Activated CD4-positive, alpha-beta T cell treated with anti-CD3 and anti-CD28 coated beads for 36 hours (primary cell): ENCODE measurements around the gene TGFB3. TPM values are rescaled to one million over a fixed set of nuclear protein-coding genes. Genes with fewer than 3 reads are reported as not detected.

Source experiments
- ATAC-seq: fragments of 200-7000 bp; cut with Tn5 transposase; one replicate; pipeline ENCODE4 v1.10.0; 2021; ENCODE audit warnings: mild to moderate bottlenecking, moderate library complexity
- CTCF ChIA-PET: fragments of 350-600 bp; sonication (Branson Sonifier 250); formaldehyde crosslinking; loops from one replicate; lab custom pipeline; 2021; ENCODE audit warnings: antibody characterized with exemption; lab: Charles Lee
- POLR2A ChIA-PET: fragments of 350-600 bp; sonication (Branson Sonifier 250); formaldehyde crosslinking; loops from one replicate; lab custom pipeline; 2021; ENCODE audit warnings: antibody characterized with exemption, inconsistent platforms; lab: Charles Lee
- DNase-seq: peaks from one replicate; pipeline ENCODE4 v3.0.0-alpha.2; 2020
- H3K27ac Mint-ChIP-seq: one replicate; pipeline ENCODE4 v1.8.0; 2021; ENCODE audit warnings: mixed read lengths
- H3K27me3 Mint-ChIP-seq: one replicate; pipeline ENCODE4 v1.8.0; 2021; ENCODE audit warnings: mixed read lengths
- H3K36me3 Mint-ChIP-seq: one replicate; pipeline ENCODE4 v1.8.0; 2021; ENCODE audit warnings: low read depth, mixed read lengths
- H3K4me1 Mint-ChIP-seq: one replicate; pipeline ENCODE4 v1.8.0; 2021; ENCODE audit warnings: mixed read lengths
- H3K4me3 Mint-ChIP-seq: one replicate; pipeline ENCODE4 v1.8.0; 2021; ENCODE audit warnings: mild to moderate bottlenecking, moderate library complexity, mixed read lengths
- H3K9me3 Mint-ChIP-seq: one replicate; pipeline ENCODE4 v1.8.0; 2021; ENCODE audit warnings: low read depth, mixed read lengths
- intact Hi-C, 2 experiments: fragments of 100-400 bp; cut with DNase I in 1 of 2; cut with micrococcal nuclease in 1 of 2; formaldehyde crosslinking; loops; one replicate each; pipeline versions ENCODE4 v1.14.2 to v1.15.1; 2022 to 2024; cut with DNase I, micrococcal nuclease
- total RNA-seq, 2 experiments: library from RNA; stranded (reverse); gene quantifications; one replicate each; pipeline ENCODE4 v1.2.3, GENCODE V29; 2021

Gene TGFB3
- total RNA-seq, 2 experiments from 2014 or later: 4.1 to 4.4 TPM

DNA sequence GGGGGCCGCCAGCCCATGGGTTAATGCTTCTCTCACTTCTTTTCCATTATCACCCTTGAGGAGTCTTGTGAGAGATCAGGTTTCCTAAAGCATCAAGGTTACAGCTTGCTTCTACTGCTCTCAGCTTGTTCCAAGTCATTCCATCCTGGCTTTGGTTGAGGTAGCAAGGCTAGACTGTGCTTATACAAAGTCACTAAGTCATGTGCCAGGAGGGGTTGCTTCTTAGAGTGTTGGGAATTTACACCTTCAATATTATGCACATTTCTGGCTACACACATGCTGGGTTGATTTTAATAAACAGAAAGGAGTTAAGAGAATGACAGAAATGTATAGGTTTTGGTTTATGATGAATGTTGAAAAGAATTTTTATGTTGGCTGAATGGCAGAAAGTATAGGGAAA lies 25.6 kb upstream of the TGFB3 start:
- Mint-ChIP-seq H3K27me3 (no peaks in the 10 kb centered on the region), H3K9me3 (peaks cover 9% of the 10 kb centered on the region), H3K4me3 (no peak overlapping the region), H3K36me3 (peaks cover 42% of the 10 kb centered on the region), H3K4me1 (no peaks in the 10 kb centered on the region), H3K27ac (no peak overlapping the region)
- intact Hi-C loops: no loop called here
- ChIA-PET CTCF (interaction anchor here (0.6 kb wide), 1 partner anchor 904 kb away, joined by 3 read pairs; no protein-coding TSS in a partner anchor), POLR2A (no interaction called here)
- DNase-seq (no peak), ATAC-seq (no peak)

DNA sequence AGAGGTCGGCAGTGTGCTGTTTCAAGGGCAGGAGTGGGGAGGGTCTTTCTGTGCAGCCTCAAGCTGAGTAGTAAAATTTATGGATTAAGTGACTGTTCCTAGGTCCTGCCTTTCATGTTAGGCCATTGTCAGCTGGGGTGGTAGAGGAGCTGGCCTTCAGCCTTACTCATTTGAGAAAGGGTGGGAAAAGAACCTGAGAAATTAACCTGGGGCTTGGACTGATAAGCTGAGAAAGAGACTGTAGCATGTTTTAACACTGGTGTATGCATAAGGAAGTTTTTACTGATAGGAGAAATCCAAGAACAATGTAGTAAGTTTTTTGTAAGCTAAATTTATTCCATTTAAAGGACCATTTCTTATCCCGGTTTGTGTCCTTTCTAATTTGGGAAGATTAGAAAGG lies 24.5 kb upstream of the TGFB3 start:
- ChIA-PET POLR2A (no interaction called here), CTCF (interaction anchor here (0.7 kb wide), 1 partner anchor 444 kb away, joined by 3 read pairs; no protein-coding TSS in a partner anchor)
- Mint-ChIP-seq H3K4me1 (no peaks in the 10 kb centered on the region), H3K27ac (no peak overlapping the region), H3K36me3 (peaks cover 45% of the 10 kb centered on the region), H3K9me3 (peaks cover 12% of the 10 kb centered on the region), H3K27me3 (no peaks in the 10 kb centered on the region), H3K4me3 (no peak overlapping the region)
- no peak for DNase-seq
- ATAC-seq: no peak
- intact Hi-C loops: no loop called here

DNA sequence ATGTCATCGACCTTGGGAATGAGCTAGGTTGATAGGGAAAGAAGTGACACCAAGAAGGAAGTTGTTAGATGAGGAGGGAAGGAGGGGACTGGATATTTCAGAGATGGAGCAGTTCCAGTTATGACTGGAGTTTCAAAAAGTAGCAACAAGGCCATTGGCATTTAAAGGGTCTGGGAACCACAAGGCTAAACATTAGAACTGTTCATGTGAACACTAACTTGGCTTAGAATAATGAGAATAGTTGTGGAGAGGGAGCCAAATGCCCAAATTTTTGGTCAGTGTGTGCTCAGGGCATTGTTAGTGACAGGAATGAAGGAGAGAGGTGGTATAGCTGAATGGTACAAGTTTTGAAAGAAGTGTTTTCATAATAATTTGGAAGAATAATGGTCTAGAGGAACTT lies 20.6 kb upstream of the TGFB3 start:
- ATAC-seq (no peak), DNase-seq (no peak)
- no peak overlapping the region for H3K4me3 Mint-ChIP-seq
- ChIA-PET CTCF (interaction anchor here (1.0 kb wide), 1 partner anchor 18 kb away, joined by 3 read pairs; no protein-coding TSS in a partner anchor), POLR2A (no interaction called here)
- H3K4me1 Mint-ChIP-seq: no peaks in the 10 kb centered on the region
- peaks cover 56% of the 10 kb centered on the region for H3K36me3 Mint-ChIP-seq
- intact Hi-C loops: no loop called here
- no peak overlapping the region for H3K27ac Mint-ChIP-seq
- H3K27me3 Mint-ChIP-seq: no peaks in the 10 kb centered on the region
- H3K9me3 Mint-ChIP-seq: peaks cover 12% of the 10 kb centered on the region

DNA sequence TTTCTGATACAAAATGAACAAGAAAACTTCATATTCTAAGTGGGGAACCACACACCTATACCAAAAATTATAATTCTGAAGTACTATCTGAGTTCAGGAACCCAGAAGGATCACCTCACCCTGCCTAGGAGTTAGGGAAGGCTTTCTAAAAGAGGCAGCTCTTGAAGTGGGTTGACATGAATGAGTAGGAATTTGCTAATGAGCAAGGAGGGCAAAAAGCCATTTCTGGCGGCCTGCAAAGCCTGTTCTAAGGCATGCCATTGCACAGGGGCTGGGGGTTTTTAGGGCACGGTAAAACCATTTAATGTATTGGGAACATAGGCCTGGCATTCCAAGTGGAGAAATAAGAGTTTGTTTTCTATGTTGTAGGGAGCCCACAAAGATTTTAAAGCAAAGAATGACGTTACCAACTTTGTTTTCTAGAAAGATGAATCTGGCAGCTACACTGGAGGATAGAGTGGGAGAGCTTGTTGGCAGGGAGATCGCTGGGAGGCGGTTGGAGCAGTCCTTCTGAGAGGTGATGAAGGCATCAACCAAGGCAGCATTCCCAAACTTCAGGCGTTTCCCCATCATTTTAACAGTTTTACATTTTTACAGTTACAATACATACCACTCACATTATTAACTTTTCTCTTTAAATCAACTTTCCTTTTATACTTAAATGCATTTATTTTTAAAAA lies 17.9 kb upstream of the TGFB3 start:
- no peak overlapping the region for H3K4me3 Mint-ChIP-seq
- peaks cover 46% of the 10 kb centered on the region for H3K36me3 Mint-ChIP-seq
- H3K4me1 Mint-ChIP-seq: no peaks in the 10 kb centered on the region
- CTCF ChIA-PET: no interaction called here
- no peak overlapping the region for H3K27ac Mint-ChIP-seq
- no peaks in the 10 kb centered on the region for H3K27me3 Mint-ChIP-seq
- H3K9me3 Mint-ChIP-seq: peaks cover 7% of the 10 kb centered on the region
- DNase-seq (no peak), ATAC-seq (no peak)
- POLR2A ChIA-PET: no interaction called here
- intact Hi-C loops: no loop called here

- ChIA-PET CTCF (no interaction called here), POLR2A (no interaction called here)
- DNase-seq (no peak), ATAC-seq (no peak)
- Mint-ChIP-seq H3K4me1 (peaks cover 3% of the 10 kb centered on the region), H3K9me3 (no peaks in the 10 kb centered on the region), H3K4me3 (no peak overlapping the region), H3K36me3 (peaks cover 33% of the 10 kb centered on the region), H3K27me3 (no peaks in the 10 kb centered on the region), H3K27ac (no peak overlapping the region)
- intact Hi-C loops: no loop called here
These were observed 14.7 kb upstream of the TGFB3 start for GRCh38 chr14:75996488-75996887.

GRCh38 chr14:75995372-75996041 lies 13.7 kb upstream of the TGFB3 start:
- peaks cover 3% of the 10 kb centered on the region for H3K4me1 Mint-ChIP-seq
- H3K36me3 Mint-ChIP-seq: peaks cover 25% of the 10 kb centered on the region
- intact Hi-C loops: no loop called here
- CTCF ChIA-PET: no interaction called here
- H3K27me3 Mint-ChIP-seq: no peaks in the 10 kb centered on the region
- ATAC-seq (no peak), DNase-seq (no peak)
- POLR2A ChIA-PET: no interaction called here
- H3K9me3 Mint-ChIP-seq: no peaks in the 10 kb centered on the region
- no peak overlapping the region for H3K27ac Mint-ChIP-seq
- H3K4me3 Mint-ChIP-seq: no peak overlapping the region

- Mint-ChIP-seq H3K36me3 (peaks cover 18% of the 10 kb centered on the region), H3K27me3 (no peaks in the 10 kb centered on the region), H3K4me3 (no peak overlapping the region), H3K27ac (no peak overlapping the region), H3K4me1 (peaks cover 3% of the 10 kb centered on the region), H3K9me3 (no peaks in the 10 kb centered on the region)
- ATAC-seq (no peak), DNase-seq (no peak)
- intact Hi-C loops: no loop called here
- ChIA-PET POLR2A (interaction anchor here (0.6 kb wide), 1 partner anchor 15 kb away, joined by 4 read pairs; no protein-coding TSS in a partner anchor), CTCF (interaction anchor here (1.2 kb wide), 1 partner anchor 57 kb away, joined by 4 read pairs; no protein-coding TSS in a partner anchor)
These were observed 11.8 kb upstream of the TGFB3 start for GRCh38 chr14:75993567-75994041.

DNA sequence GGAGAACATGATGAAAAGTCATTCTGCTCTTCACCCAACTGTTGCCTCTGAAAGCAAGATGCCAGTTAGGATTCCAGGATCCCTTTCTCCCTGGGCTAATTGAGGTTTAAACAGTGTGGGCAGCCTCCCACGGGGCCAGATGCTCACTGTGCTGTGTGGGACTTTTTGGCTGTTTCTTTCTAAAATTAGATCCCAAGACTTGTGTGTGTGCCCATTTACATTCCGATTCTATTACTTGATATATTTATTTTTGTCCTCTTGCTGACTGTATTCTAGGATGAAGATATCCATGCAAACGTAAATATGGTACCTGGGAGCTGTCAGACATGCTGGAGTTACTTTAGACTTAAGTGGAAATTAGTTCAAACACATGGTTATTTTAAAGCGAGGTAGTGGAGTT lies 10.0 kb upstream of the TGFB3 start:
- Mint-ChIP-seq H3K27me3 (no peaks in the 10 kb centered on the region), H3K4me1 (peaks cover 3% of the 10 kb centered on the region), H3K27ac (no peak overlapping the region), H3K9me3 (no peaks in the 10 kb centered on the region), H3K4me3 (no peak overlapping the region), H3K36me3 (peaks cover 9% of the 10 kb centered on the region)
- intact Hi-C loops: no loop called here
- DNase-seq (no peak), ATAC-seq (no peak)
- CTCF ChIA-PET: no interaction called here
- POLR2A ChIA-PET: no interaction called here

- ChIA-PET POLR2A (no interaction called here), CTCF (no interaction called here)
- ATAC-seq (no peak), DNase-seq (no peak)
- H3K4me3 Mint-ChIP-seq: no peak overlapping the region
- H3K27me3 Mint-ChIP-seq: no peaks in the 10 kb centered on the region
- H3K27ac Mint-ChIP-seq: no peak overlapping the region
- peaks cover 12% of the 10 kb centered on the region for H3K4me1 Mint-ChIP-seq
- intact Hi-C loops: no loop called here
- H3K36me3 Mint-ChIP-seq: peaks cover 6% of the 10 kb centered on the region
- H3K9me3 Mint-ChIP-seq: no peaks in the 10 kb centered on the region
These were observed 8.5 kb upstream of the TGFB3 start for GRCh38 chr14:75990297-75990696.

DNA sequence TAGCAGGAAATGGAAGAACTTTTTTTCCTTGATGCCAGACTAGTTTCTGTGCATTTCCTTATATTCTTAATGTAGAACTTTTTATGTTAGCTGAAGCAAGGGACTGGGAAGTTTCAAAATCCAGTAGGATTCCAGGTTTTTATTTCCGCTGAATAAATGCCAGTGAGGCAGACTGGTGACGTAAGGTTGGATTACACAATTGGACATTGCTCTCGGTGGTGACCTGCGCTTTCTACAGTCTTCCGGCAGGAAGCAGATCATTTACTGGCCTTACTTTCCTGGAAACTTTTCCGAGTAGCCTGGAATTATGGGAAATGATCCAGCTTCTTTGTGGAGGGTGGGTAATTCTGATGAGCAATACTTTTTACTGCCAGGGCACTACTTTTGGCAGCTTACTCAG lies 7.3 kb upstream of the TGFB3 start:
- ATAC-seq (no peak), DNase-seq (no peak)
- ChIA-PET CTCF (interaction anchor here (0.7 kb wide), 2 partner anchors 10 to 412 kb away, joined by 3 read pairs; no protein-coding TSS in a partner anchor), POLR2A (no interaction called here)
- Mint-ChIP-seq H3K4me1 (peaks cover 12% of the 10 kb centered on the region), H3K36me3 (peaks cover 6% of the 10 kb centered on the region), H3K27me3 (no peaks in the 10 kb centered on the region), H3K9me3 (no peaks in the 10 kb centered on the region), H3K4me3 (no peak overlapping the region), H3K27ac (no peak overlapping the region)
- intact Hi-C loops: loop anchor here in 1 of 2 experiments (10.0 kb wide), 3 partner anchors 684 to 1106 kb away; partner anchors contain the start of genes CIPC and TMED10

GRCh38 chr14:75987201-75987970 lies 5.6 kb upstream of the TGFB3 start:
- DNase-seq: no peak
- H3K27ac Mint-ChIP-seq: no peak overlapping the region
- no peak for ATAC-seq
- ChIA-PET CTCF (interaction anchor here (3.3 kb wide), 1 partner anchor 81 kb away, joined by 11 read pairs; no protein-coding TSS in a partner anchor), POLR2A (no interaction called here)
- H3K27me3 Mint-ChIP-seq: no peaks in the 10 kb centered on the region
- peaks cover 4% of the 10 kb centered on the region for H3K36me3 Mint-ChIP-seq
- H3K9me3 Mint-ChIP-seq: no peaks in the 10 kb centered on the region
- intact Hi-C loops: loop anchor here in 1 of 2 experiments (10.0 kb wide), 3 partner anchors 683 to 1107 kb away; partner anchors contain the start of genes CIPC and TMED10
- H3K4me1 Mint-ChIP-seq: peaks cover 9% of the 10 kb centered on the region
- H3K4me3 Mint-ChIP-seq: no peak overlapping the region
